K562 (cell line): ENCODE measurements around the gene PEDS1. TPM values are rescaled to one million over a fixed set of nuclear protein-coding genes. Genes with fewer than 3 reads are reported as not detected.

Experiments used
- BDP1 ChIP-seq: IDR thresholded peaks from 3 replicates; pipeline ENCODE4 v1.6.1; 2011; ENCODE audit not compliant: insufficient read length, insufficient read depth
- CTBP1 ChIP-seq: fragments of 450-650 bp; IDR thresholded peaks from 2 replicates; pipeline ENCODE4 v1.6.1; 2016; ENCODE audit warnings: borderline replicate concordance
- GATAD2B ChIP-seq: fragments of 450-650 bp; IDR thresholded peaks from 2 replicates; pipeline ENCODE4 v1.6.1; 2017; ENCODE audit warnings: mild to moderate bottlenecking, borderline replicate concordance
- HEY1 ChIP-seq: fragments of 250-450 bp; sonication (Bioruptor Pico); IDR thresholded peaks from 2 replicates; pipeline ENCODE4 v1.5.0; 2020; ENCODE audit warnings: mild to moderate bottlenecking, moderate library complexity, borderline replicate concordance
- MAZ ChIP-seq, 2 experiments: fragments of 450-650 bp in 1 of 2; sonication (generic) in 1 of 2; formaldehyde crosslinking; IDR thresholded peaks in 1 of 2; conservative IDR thresholded peaks in 1 of 2; 2 replicates each; pipeline versions ENCODE4 v1.4.0 to v1.5.0; 2020; ENCODE audit warnings: mild to moderate bottlenecking in 1 of 2, missing genetic modification reagents in 1 of 2
- MTA1 ChIP-seq: fragments of 450-650 bp; IDR thresholded peaks from 2 replicates; pipeline ENCODE4 v1.6.1; 2017; ENCODE audit warnings: borderline replicate concordance
- MXD1 ChIP-seq: fragments of 250-450 bp; sonication (Bioruptor Pico); IDR thresholded peaks from 2 replicates; pipeline ENCODE4 v1.8.0; 2021; ENCODE audit warnings: borderline replicate concordance, mild to moderate bottlenecking, moderate library complexity; ENCODE audit not compliant: poor library complexity, severe bottlenecking
- MYBL2 ChIP-seq, 2 experiments: fragments of 450-650 bp in 1 of 2; sonication (generic) in 1 of 2; formaldehyde crosslinking in 1 of 2; IDR thresholded peaks; 2 replicates each; pipeline versions ENCODE4 v1.6.1 to v1.8.1; 2017 to 2022; ENCODE audit warnings: borderline replicate concordance in 1 of 2, inconsistent platforms in 1 of 2, low read depth in 1 of 2, mild to moderate bottlenecking in 1 of 2, missing genetic modification reagents in 1 of 2, moderate library complexity in 1 of 2
- NCOA2 ChIP-seq, 2 experiments: fragments of 450-650 bp; IDR thresholded peaks; 2 replicates each; pipeline ENCODE4 v1.6.1; 2018; ENCODE audit warnings: mild to moderate bottlenecking in 2 of 2, moderate library complexity in 1 of 2; ENCODE audit not compliant: partially characterized antibody in 2 of 2
- NCOR1 ChIP-seq: fragments of 450-650 bp; IDR thresholded peaks from 2 replicates; pipeline ENCODE4 v1.6.1; 2016; ENCODE audit warnings: mild to moderate bottlenecking, moderate library complexity
- NFYB ChIP-seq: IDR thresholded peaks from 2 replicates; pipeline ENCODE4 v1.6.1; 2011; ENCODE audit warnings: mild to moderate bottlenecking, moderate library complexity; ENCODE audit not compliant: insufficient read length; ENCODE audit errors: extremely low read depth
- POLR2AphosphoS2 ChIP-seq: IDR thresholded peaks from 2 replicates; pipeline ENCODE4 v1.6.1; 2012; ENCODE audit warnings: low read length, improper control_type of control experiment
- SIRT6 ChIP-seq: IDR thresholded peaks from one replicate; pipeline ENCODE4 v1.6.1; 2012; ENCODE audit warnings: low read depth, mild to moderate bottlenecking, control low read depth, inconsistent platforms, low read length, moderate library complexity
- TFE3 ChIP-seq: fragments of 450-650 bp; formaldehyde crosslinking; IDR thresholded peaks from 2 replicates; pipeline ENCODE4 v1.4.0; 2020; ENCODE audit warnings: mild to moderate bottlenecking, mixed read lengths
- UBTF ChIP-seq, 2 experiments: IDR thresholded peaks; 2 replicates each; pipeline ENCODE4 v1.6.1; 2012; ENCODE audit warnings: improper control_type of control experiment in 2 of 2, low read depth in 2 of 2, low read length in 2 of 2, borderline replicate concordance in 1 of 2
- YBX1 ChIP-seq: fragments of 450-650 bp; IDR thresholded peaks from 2 replicates; pipeline ENCODE4 v1.7.1; 2016; ENCODE audit warnings: mild to moderate bottlenecking
- ZNF143 ChIP-seq: sonication (generic); formaldehyde crosslinking; IDR thresholded peaks from 2 replicates; pipeline ENCODE4 v1.9.0; 2022; ENCODE audit warnings: mild to moderate bottlenecking, missing genetic modification reagents
- ZNF232 ChIP-seq: sonication (generic); formaldehyde crosslinking; IDR thresholded peaks from 2 replicates; pipeline ENCODE4 v1.8.0; 2022; ENCODE audit warnings: mild to moderate bottlenecking, missing genetic modification reagents
- ZNF561 ChIP-seq: fragments of 450-650 bp; formaldehyde crosslinking; conservative IDR thresholded peaks from 2 replicates; pipeline ENCODE4 v1.4.0; 2020; ENCODE audit warnings: mild to moderate bottlenecking, moderate library complexity
- ZNF57 ChIP-seq: fragments of 450-650 bp; formaldehyde crosslinking; IDR thresholded peaks from 2 replicates; pipeline ENCODE4 v1.4.0; 2020; ENCODE audit warnings: mild to moderate bottlenecking, moderate library complexity
- ZNF696 ChIP-seq: fragments of 250-450 bp; sonication (Bioruptor Pico); conservative IDR thresholded peaks from 2 replicates; pipeline ENCODE4 v1.4.0; 2020; ENCODE audit warnings: mild to moderate bottlenecking, moderate library complexity
- ZNF76 ChIP-seq: fragments of 250-450 bp; sonication (Bioruptor Pico); IDR thresholded peaks from 2 replicates; pipeline ENCODE4 v1.4.0; 2020; ENCODE audit warnings: mild to moderate bottlenecking, moderate library complexity, borderline replicate concordance
- polyA plus RNA-seq, 8 experiments: library from polyadenylated mRNA; depleted of rRNA in 4 of 8; stranded (reverse) in 5 of 8; unstranded in 3 of 8; fragments of >200 nt; fragmentation: Nextera tagmentation in 2 of 8; fragmentation: Illumina TruSeq in 1 of 8; extraction: Ambion mirVana in 2 of 8; extraction: Trizol in 1 of 8; gene quantifications; 2 replicates each; pipeline versions ENCODE4 v1.2.1 to v1.2.3, GENCODE V29; 2011 to 2014; ENCODE audit warnings: inconsistent platforms in 1 of 8, missing spikeins in 1 of 8
- total RNA-seq, 7 experiments: library from RNA; depleted of rRNA in 6 of 7; stranded (reverse); fragments of >200 nt in 6 of 7; fragmentation: Illumina TruSeq in 2 of 7; extraction: Trizol in 2 of 7; gene quantifications; 2 replicates each; pipeline versions ENCODE4 v1.2.1 to v1.2.3, GENCODE V29; 2011 to 2021; ENCODE audit warnings: low replicate concordance in 1 of 7

Gene PEDS1
- total and polyA plus RNA-seq, 9 of the 15 experiments (the other 6 are each of a cell fraction or from before 2014, with no cell fraction given) = 2.9 to 38.5 (median 24.2) TPM

DNA sequence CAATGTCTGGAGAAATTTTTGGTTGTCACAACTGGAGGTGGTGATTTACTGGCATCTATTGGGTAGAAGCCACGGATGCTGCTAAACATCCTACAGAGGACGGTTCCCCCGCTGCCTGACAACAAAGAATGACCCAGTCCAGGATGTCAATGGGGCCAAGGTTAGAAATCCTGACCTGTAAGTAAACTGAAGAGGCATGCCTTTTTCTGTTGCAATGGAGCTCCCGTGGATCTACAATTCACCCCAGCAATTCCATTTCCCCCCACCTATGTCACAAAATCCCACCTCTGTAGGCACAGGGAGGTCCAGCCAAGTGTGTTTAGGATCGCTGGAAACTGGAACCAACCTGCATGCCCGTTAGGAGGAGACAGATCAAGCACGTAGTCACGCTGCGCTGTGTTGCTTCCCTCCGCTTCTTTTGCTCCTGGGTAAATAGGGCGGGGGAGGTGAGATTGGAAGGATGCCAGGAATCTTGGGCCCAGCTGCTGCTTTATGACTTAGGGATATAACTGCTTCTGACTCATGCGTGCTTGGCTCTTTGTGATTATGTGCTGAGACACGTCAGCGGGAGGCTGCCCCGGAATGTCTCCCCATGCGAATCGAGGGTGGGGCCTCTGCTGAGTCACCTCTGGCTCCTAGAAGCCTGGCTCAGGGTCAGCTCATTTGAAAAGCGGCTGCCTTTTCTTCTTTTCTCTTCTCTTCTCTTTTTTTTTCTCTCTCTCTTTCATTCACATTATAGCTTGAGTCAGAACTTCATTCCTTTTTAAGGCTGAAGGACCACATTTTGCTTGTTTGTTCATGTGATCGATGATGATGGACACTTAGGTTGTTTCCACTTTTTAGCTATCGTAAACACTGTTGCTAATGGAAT, 12.4 kb upstream of the PEDS1 start (continued):
- TF ChIP-seq UBTF (IDR thresholded peaks at IDR 0.05; ENCODE audit: borderline replicate concordance in 1 of 2, low read depth in 2 of 2, low read length in 2 of 2) = no peak
- TF ChIP-seq NCOA2 (IDR thresholded peaks at IDR 0.05; ENCODE audit: partially characterized antibody in 2 of 2) = peak in 1 of 2 experiments; percentile 52
- TF ChIP-seq MYBL2 (IDR thresholded peaks at IDR 0.05; ENCODE audit: low read depth) = no peak; the same call in 1 of the 2 replicates
- TF ChIP-seq MYBL2 (CRISPR knock-in tag; IDR thresholded peaks at IDR 0.05; ENCODE audit: borderline replicate concordance) = no peak
- no peak for TF ChIP-seq ZNF561 (CRISPR knock-in tag)
- no peak for TF ChIP-seq TFE3
- peak; percentile 84 for TF ChIP-seq MTA1
- TF ChIP-seq ZNF232 (CRISPR knock-in tag) = no peak
- peak; percentile 87 to 94 for TF ChIP-seq MAZ (CRISPR knock-in tag; conservative IDR thresholded peaks at IDR 0.05 in 1 of 2, IDR thresholded peaks at IDR 0.05 in 1 of 2)
- no peak for TF ChIP-seq ZNF696
- no peak for TF ChIP-seq ZNF57 (CRISPR knock-in tag)
- no peak for TF ChIP-seq MXD1 (CRISPR knock-in tag)
- peak; percentile 93 for TF ChIP-seq NCOR1
- no peak for TF ChIP-seq YBX1
- peak; percentile 47; the same call in 1 of the 2 replicates for TF ChIP-seq ZNF143 (CRISPR knock-in tag)
- no peak for TF ChIP-seq NFYB
- TF ChIP-seq POLR2AphosphoS2 = no peak
- no peak for TF ChIP-seq HEY1 (CRISPR knock-in tag)
- TF ChIP-seq BDP1 = no peak
- TF ChIP-seq ZNF76 (CRISPR knock-in tag) = no peak
- peak; percentile 12; the same call in 1 of the 2 replicates for TF ChIP-seq GATAD2B
- TF ChIP-seq CTBP1 = peak; percentile 88
- no peak for TF ChIP-seq SIRT6
